Nephron (organoid): ENCODE measurements around the gene TRIM41.
A peak's percentile ranks its signal among the peaks of the same experiment; 100 is the strongest.

Experiments used
- H3K27ac Mint-ChIP-seq, 3 experiments: 2 replicates each; pipeline ENCODE4 v1.8.0; 2020; ENCODE audit warnings: mixed read lengths in 3 of 3, mild to moderate bottlenecking in 2 of 3, moderate library complexity in 1 of 3
- H3K27me3 Mint-ChIP-seq: 2 replicates; pipeline ENCODE4 v1.8.0; 2021; ENCODE audit warnings: low read depth, mild to moderate bottlenecking, moderate library complexity, mixed read lengths
- H3K36me3 Mint-ChIP-seq: 2 replicates; pipeline ENCODE4 v1.8.0; 2020; ENCODE audit warnings: low read depth, mixed read lengths
- H3K4me1 Mint-ChIP-seq: 2 replicates; pipeline ENCODE4 v1.8.0; 2020; ENCODE audit warnings: mixed read lengths
- H3K4me3 Mint-ChIP-seq, 3 experiments: 2 replicates each; pipeline ENCODE4 v1.8.0; 2020; ENCODE audit warnings: mild to moderate bottlenecking in 3 of 3, mixed read lengths in 3 of 3, moderate library complexity in 2 of 3
- H3K9me3 Mint-ChIP-seq: 2 replicates; pipeline ENCODE4 v1.8.0; 2020; ENCODE audit warnings: mixed read lengths
- TF ChIP-seq, protein P1 (sequence below), 3 experiments: fragments of 200-600 bp; sonication (generic); IDR thresholded peaks; one replicate each; pipeline ENCODE4 v1.5.0; 2021; ENCODE audit warnings: antibody characterized with exemption in 3 of 3; ENCODE audit not compliant: unreplicated experiment in 3 of 3

TRIM41 gene

DNA sequence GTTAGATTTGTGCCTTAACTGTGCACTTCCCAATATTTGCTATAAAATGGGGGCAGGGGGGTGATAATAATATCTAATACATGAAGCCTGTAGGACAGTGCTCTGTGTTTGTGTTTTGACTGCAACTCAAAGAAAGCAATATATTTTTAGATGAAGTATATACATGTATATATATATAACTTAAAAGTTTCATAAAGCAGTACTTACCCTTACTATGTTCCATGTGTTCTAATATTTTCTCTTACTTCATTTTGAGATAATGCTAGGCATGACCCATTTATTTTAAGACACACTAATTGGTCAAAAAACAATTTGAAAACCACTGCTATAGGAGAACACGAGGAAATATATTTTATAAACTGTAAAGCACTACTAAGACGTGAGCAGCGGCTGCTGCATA, 35.5 kb downstream of the TRIM41 start:
- no peaks in the 10 kb centered on the region for H3K9me3 Mint-ChIP-seq
- H3K36me3 Mint-ChIP-seq = peaks cover 28% of the 10 kb centered on the region
- peak overlapping the region in 2 of 3 experiments; percentile 13 to 53 for H3K27ac Mint-ChIP-seq
- TF ChIP-seq, protein P1, sequence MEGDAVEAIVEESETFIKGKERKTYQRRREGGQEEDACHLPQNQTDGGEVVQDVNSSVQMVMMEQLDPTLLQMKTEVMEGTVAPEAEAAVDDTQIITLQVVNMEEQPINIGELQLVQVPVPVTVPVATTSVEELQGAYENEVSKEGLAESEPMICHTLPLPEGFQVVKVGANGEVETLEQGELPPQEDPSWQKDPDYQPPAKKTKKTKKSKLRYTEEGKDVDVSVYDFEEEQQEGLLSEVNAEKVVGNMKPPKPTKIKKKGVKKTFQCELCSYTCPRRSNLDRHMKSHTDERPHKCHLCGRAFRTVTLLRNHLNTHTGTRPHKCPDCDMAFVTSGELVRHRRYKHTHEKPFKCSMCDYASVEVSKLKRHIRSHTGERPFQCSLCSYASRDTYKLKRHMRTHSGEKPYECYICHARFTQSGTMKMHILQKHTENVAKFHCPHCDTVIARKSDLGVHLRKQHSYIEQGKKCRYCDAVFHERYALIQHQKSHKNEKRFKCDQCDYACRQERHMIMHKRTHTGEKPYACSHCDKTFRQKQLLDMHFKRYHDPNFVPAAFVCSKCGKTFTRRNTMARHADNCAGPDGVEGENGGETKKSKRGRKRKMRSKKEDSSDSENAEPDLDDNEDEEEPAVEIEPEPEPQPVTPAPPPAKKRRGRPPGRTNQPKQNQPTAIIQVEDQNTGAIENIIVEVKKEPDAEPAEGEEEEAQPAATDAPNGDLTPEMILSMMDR (IDR thresholded peaks at IDR 0.05; ENCODE audit: unreplicated experiment in 3 of 3) = no peak
- H3K4me1 Mint-ChIP-seq = peaks cover 56% of the 10 kb centered on the region
- no peaks in the 10 kb centered on the region for H3K27me3 Mint-ChIP-seq
- H3K4me3 Mint-ChIP-seq = peak overlapping the region; percentile 95 to 100 (median 98)

DNA sequence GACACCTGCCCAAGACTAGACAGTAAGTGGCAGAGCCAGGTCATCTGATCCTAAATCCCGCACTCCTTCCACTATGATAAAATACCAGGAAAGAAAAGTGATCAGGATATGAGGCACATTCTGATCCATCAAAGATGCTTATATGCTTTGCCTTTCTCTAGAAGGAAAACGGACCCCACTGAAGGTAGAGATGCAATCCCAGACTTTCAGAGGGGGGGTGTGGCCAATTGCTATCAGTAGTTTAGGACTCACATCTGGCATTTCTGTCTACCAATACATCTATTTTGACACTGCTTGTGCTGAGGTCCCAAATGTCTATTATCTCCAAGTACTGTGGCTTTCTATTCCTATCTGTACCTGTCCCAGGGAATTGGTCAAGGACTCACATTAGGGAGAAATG, 36.2 kb downstream of the TRIM41 start:
- Mint-ChIP-seq H3K36me3 (peaks cover 29% of the 10 kb centered on the region), H3K4me3 (peak overlapping the region; percentile 95 to 100 (median 98)), H3K9me3 (no peaks in the 10 kb centered on the region), H3K27me3 (no peaks in the 10 kb centered on the region), H3K4me1 (peaks cover 61% of the 10 kb centered on the region), H3K27ac (peak overlapping the region; percentile 19 to 99 (median 53))
- TF ChIP-seq, protein P1 (IDR thresholded peaks at IDR 0.05; ENCODE audit: unreplicated experiment in 3 of 3) = no peak

DNA sequence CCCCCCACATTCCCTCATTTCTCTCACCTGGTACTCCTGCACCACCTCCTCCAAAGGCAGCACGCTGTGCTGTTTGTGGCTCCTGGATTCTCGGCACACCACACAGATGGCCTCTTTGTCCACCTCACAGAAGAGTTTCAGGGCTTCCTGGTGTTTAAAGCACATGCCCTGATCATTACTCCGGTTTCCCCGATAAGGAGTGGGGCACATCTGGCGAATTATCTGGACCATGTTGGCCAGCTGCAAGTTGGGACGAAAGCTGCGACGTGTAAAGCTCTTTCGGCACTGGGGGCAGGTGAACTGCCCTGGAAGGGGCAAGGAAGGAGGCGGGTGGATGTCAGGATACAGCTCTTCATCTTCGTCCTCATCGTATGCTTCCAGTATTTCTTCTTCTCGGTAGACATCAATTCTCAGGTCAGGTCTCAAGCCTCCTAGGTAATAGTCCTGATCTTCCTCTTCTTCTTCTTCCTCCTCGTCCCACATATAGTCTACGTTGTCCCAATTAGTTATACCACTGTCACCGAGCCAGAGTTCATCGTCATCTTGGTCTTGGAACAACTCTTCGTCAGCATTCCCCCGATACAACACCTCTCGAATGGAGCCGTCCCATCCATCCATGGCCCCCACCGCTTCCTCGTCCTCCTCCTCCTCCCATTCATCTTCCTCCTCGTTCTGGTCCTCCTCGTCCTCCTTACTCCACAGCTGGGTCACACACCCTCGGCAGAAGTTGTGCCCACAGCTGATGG, 37.1 kb downstream of the TRIM41 start:
- Mint-ChIP-seq H3K27me3 (no peaks in the 10 kb centered on the region), H3K4me1 (peaks cover 54% of the 10 kb centered on the region), H3K27ac (peak overlapping the region; percentile 96 to 99 (median 97))

DNA sequence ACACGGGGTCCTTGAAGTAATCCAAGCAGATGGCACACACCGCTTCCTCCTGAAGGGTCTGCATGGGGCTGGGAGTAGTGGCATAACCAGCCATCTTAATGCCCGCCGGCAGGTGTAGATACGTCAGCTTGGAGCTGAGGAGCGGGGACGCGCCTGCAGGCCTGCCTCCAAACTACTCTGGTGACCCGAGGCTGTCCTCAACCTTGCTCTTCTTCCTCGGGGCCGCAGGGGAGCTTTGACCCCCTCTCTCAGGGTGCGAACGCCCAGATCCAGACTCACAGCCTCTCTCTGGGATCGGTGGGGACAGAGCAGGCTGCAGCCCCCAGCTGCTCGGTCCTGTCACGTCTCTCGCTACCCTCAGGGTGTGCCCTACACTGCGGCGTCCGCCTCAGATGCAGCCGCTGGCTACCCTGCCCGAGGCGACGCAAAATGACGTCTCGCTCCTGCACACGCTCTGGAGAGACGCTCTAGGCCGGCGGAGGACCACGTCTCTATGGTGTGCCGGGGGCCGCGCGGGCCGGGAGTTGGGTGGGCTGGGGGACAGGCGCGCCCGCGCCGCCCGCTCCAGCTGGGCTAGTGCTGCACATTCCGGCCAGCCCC, 37.7 kb downstream of the TRIM41 start, which contains the start of gene TRIM52:
Gene TRIM52, minus strand, starts transcription at position 424 of the 600 bp plus-strand sequence. Its CDS starts 330 bp downstream, at position 94.
- Mint-ChIP-seq H3K27ac (peak within 1 kb of the TSS; percentile 96 to 99 (median 97)), H3K36me3 (peaks cover 21% of the 10 kb centered on the region), H3K9me3 (no peaks in the 10 kb centered on the region), H3K4me1 (peaks cover 50% of the 10 kb centered on the region), H3K4me3 (peak within 1 kb of the TSS; percentile 95 to 100 (median 98)), H3K27me3 (no peaks in the 10 kb centered on the region)
- TF ChIP-seq, protein P1 (IDR thresholded peaks at IDR 0.05; ENCODE audit: unreplicated experiment in 3 of 3) = no peak

More for the DNA sequence above, 37.1 kb downstream of the TRIM41 start:
- Mint-ChIP-seq H3K36me3 (peaks cover 26% of the 10 kb centered on the region), H3K4me3 (peak overlapping the region; percentile 95 to 100 (median 98)), H3K9me3 (no peaks in the 10 kb centered on the region)
- TF ChIP-seq, protein P1 (IDR thresholded peaks at IDR 0.05; ENCODE audit: unreplicated experiment in 3 of 3) = no peak

DNA sequence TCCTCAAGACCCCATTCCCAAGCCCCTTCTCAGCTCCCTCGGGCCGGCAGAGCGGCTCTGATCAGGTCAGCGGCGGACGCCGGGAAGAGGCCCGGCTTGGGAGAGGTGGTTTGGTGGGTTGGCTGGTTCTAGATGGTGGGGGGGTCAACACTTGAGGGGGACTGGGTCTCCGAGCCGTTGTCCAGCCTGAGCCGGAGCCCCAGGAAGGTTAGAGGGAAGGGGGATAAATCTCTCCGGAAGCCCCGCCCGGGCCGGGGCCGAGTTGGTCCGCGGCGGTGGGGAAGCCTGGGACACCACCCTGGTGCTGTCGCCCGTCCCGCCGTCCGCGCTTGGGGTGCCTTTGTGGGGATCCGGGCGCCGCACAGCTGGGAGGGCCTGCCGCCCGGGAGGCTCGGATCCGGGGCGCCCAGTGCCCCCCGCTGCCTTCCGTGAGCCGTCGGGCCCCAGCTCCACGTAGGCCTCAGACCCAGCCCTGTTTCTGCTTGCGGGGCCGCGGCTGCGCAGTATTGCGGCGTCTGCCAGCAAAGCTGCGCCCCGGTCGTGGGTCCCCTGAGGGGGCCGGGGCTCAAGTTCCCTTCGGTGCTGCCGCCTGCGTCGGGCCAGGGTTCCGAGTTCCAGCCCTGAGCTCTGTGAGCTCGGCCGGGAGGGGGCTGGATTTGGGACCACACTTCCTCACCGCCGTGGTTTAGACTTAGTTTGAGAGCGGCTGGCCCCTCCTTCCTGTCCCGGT, 38.4 kb downstream of the TRIM41 start:
- TF ChIP-seq, protein P1 (IDR thresholded peaks at IDR 0.05; ENCODE audit: unreplicated experiment in 3 of 3) = no peak
- Mint-ChIP-seq H3K36me3 (peaks cover 16% of the 10 kb centered on the region), H3K9me3 (no peaks in the 10 kb centered on the region), H3K4me1 (peaks cover 52% of the 10 kb centered on the region), H3K27ac (peak overlapping the region; percentile 96 to 99 (median 97)), H3K4me3 (peak overlapping the region; percentile 95 to 100 (median 98)), H3K27me3 (no peaks in the 10 kb centered on the region)
